MCF 10A (cell line): Measurements from ENCODE around the gene DUSP28. TPM values are rescaled to one million over a fixed set of nuclear protein-coding genes. Genes with fewer than 3 reads are reported as not detected.

Source experiments
- BruUV-seq: library from RNA; stranded (reverse); fragments of 400-500 nt; replicated peaks from 2 replicates; lab custom pipeline; 2021; lab: Mats Ljungman, UMichigan
- CTCF ChIA-PET: fragments of 300-600 bp; sonication (Branson Sonifier 250); formaldehyde crosslinking; extraction: SDS; loops from one replicate; lab custom pipeline; 2021; ENCODE audit warnings: antibody characterized with exemption, inconsistent platforms; lab: Yijun Ruan, JAX
- POLR2A ChIA-PET: fragments of 300-600, 350-650 bp; sonication (Branson Sonifier 250); formaldehyde crosslinking; extraction: SDS; loops from one replicate; lab custom pipeline; 2020; ENCODE audit warnings: antibody characterized with exemption, inconsistent platforms; lab: Yijun Ruan, JAX
- DNase-seq: peaks from one replicate; pipeline ENCODE4 v3.0.0-alpha.2; 2018; ENCODE audit not compliant: unreplicated experiment
- H3K27ac Mint-ChIP-seq: one replicate; pipeline ENCODE4 v1.8.0; 2022; ENCODE audit warnings: mild to moderate bottlenecking, low read depth, mixed read lengths; ENCODE audit not compliant: unreplicated experiment
- H3K27me3 Mint-ChIP-seq: one replicate; pipeline ENCODE4 v1.8.0; 2022; ENCODE audit warnings: mixed read lengths; ENCODE audit not compliant: insufficient read depth, unreplicated experiment
- H3K36me3 Mint-ChIP-seq: one replicate; pipeline ENCODE4 v1.8.0; 2022; ENCODE audit warnings: mild to moderate bottlenecking, moderate library complexity, mixed read lengths; ENCODE audit not compliant: insufficient read depth, unreplicated experiment
- H3K4me1 Mint-ChIP-seq: one replicate; pipeline ENCODE4 v1.8.0; 2022; ENCODE audit warnings: mixed read lengths; ENCODE audit not compliant: insufficient read depth, unreplicated experiment
- H3K4me3 Mint-ChIP-seq: one replicate; pipeline ENCODE4 v1.8.0; 2022; ENCODE audit warnings: mild to moderate bottlenecking, moderate library complexity, mixed read lengths; ENCODE audit not compliant: unreplicated experiment
- H3K9me3 Mint-ChIP-seq: one replicate; pipeline ENCODE4 v1.8.0; 2022; ENCODE audit warnings: mixed read lengths; ENCODE audit not compliant: unreplicated experiment
- intact Hi-C: fragments of 100-400 bp; cut with micrococcal nuclease; formaldehyde crosslinking; loops from 2 replicates; pipeline ENCODE4 v1.14.1; 2022
- total RNA-seq: library from RNA; stranded (reverse); gene quantifications from 2 replicates; pipeline ENCODE4 v1.2.3, GENCODE V29; 2022
- TF ChIP-seq, protein P1 (sequence below): fragments of 200-600 bp; IDR thresholded peaks from one replicate; pipeline ENCODE4 v1.8.0; 2022; ENCODE audit warnings: antibody characterized with exemption, mild to moderate bottlenecking; ENCODE audit not compliant: unreplicated experiment

Gene DUSP28
- total RNA-seq, 1 experiment from 2014 or later, result 5.2 TPM

GRCh38 chr2:240527153-240527750 lies 32.9 kb upstream of the DUSP28 start:
- H3K36me3 Mint-ChIP-seq, result peaks cover 53% of the 10 kb centered on the region
- no peaks in the 10 kb centered on the region for H3K4me1 Mint-ChIP-seq

GRCh38 chr2:240528406-240529040 lies 31.6 kb upstream of the DUSP28 start:
- H3K4me1 Mint-ChIP-seq, result no peaks in the 10 kb centered on the region
- peaks cover 35% of the 10 kb centered on the region for H3K9me3 Mint-ChIP-seq
- DNase-seq, result no peak
- ChIA-PET POLR2A (interaction anchor here (0.6 kb wide), 1 partner anchor 23 kb away, joined by 3 read pairs; no protein-coding TSS in a partner anchor), CTCF (interaction anchor here (0.5 to 1.6 kb wide), 3 partner anchors 14 to 482 kb away, joined by 3 to 10 read pairs (median 3); no protein-coding TSS in a partner anchor)
- TF ChIP-seq, protein P1, sequence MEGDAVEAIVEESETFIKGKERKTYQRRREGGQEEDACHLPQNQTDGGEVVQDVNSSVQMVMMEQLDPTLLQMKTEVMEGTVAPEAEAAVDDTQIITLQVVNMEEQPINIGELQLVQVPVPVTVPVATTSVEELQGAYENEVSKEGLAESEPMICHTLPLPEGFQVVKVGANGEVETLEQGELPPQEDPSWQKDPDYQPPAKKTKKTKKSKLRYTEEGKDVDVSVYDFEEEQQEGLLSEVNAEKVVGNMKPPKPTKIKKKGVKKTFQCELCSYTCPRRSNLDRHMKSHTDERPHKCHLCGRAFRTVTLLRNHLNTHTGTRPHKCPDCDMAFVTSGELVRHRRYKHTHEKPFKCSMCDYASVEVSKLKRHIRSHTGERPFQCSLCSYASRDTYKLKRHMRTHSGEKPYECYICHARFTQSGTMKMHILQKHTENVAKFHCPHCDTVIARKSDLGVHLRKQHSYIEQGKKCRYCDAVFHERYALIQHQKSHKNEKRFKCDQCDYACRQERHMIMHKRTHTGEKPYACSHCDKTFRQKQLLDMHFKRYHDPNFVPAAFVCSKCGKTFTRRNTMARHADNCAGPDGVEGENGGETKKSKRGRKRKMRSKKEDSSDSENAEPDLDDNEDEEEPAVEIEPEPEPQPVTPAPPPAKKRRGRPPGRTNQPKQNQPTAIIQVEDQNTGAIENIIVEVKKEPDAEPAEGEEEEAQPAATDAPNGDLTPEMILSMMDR, result no peak
- BruUV-seq, result no TSS peak
- H3K27me3 Mint-ChIP-seq, result no peaks in the 10 kb centered on the region
- peaks cover 42% of the 10 kb centered on the region for H3K36me3 Mint-ChIP-seq
- H3K27ac Mint-ChIP-seq, result no peak overlapping the region
- H3K4me3 Mint-ChIP-seq, result no peak overlapping the region
- intact Hi-C loops, result no loop called here

More at GRCh38 chr2:240527153-240527750, 32.9 kb upstream of the DUSP28 start:
- H3K4me3 Mint-ChIP-seq, result no peak overlapping the region
- H3K27ac Mint-ChIP-seq, result no peak overlapping the region
- DNase-seq, result no peak
- intact Hi-C loops, result no loop called here
- POLR2A ChIA-PET, result no interaction called here
- peaks cover 33% of the 10 kb centered on the region for H3K9me3 Mint-ChIP-seq
- no peaks in the 10 kb centered on the region for H3K27me3 Mint-ChIP-seq
- CTCF ChIA-PET, result no interaction called here
- BruUV-seq, result no TSS peak
- TF ChIP-seq, protein P1, result no peak

DNA sequence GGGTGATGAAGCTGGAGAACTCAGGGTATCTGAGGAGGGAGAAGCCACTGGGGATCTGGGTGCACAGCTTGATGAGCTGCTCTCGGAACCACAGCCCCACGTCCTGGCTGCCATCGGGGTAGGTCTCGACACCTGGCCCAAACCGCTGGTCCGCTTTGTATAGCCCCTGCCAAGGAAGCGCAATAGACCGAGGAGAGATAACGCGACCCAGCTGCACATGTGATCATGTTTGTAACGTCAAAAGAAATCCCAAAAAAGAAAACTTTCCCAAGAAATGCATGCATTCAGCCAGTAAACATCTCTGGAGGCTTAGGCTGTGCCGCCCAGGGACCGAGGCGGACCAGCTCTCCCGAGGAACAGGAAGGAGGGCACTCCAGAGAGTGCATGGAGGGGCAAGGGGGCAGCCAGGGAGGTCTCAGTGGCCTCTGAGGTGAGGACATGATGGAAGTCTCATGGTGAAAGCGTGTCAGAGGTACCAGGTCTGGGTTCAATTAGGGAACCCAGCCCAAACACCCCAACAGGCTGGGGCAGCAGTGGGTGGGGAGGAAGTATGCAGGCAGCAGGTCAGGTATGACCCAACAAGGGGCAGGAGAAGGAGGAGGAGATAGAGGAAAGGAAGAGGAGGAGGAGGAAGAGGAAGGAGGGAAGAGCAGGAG lies 30.7 kb upstream of the DUSP28 start:
- no peaks in the 10 kb centered on the region for H3K4me1 Mint-ChIP-seq
- peaks cover 35% of the 10 kb centered on the region for H3K9me3 Mint-ChIP-seq
- ChIA-PET POLR2A (interaction anchor here (0.6 kb wide), 1 partner anchor 22 kb away, joined by 3 read pairs; no protein-coding TSS in a partner anchor), CTCF (interaction anchor here (1.6 kb wide), 1 partner anchor 15 kb away, joined by 10 read pairs; no protein-coding TSS in a partner anchor)
- TF ChIP-seq, protein P1, result no peak
- no peaks in the 10 kb centered on the region for H3K27me3 Mint-ChIP-seq
- intact Hi-C loops, result no loop called here
- DNase-seq, result no peak
- no TSS peak for BruUV-seq
- H3K4me3 Mint-ChIP-seq, result no peak overlapping the region
- H3K36me3 Mint-ChIP-seq, result peaks cover 32% of the 10 kb centered on the region
- no peak overlapping the region for H3K27ac Mint-ChIP-seq

DNA sequence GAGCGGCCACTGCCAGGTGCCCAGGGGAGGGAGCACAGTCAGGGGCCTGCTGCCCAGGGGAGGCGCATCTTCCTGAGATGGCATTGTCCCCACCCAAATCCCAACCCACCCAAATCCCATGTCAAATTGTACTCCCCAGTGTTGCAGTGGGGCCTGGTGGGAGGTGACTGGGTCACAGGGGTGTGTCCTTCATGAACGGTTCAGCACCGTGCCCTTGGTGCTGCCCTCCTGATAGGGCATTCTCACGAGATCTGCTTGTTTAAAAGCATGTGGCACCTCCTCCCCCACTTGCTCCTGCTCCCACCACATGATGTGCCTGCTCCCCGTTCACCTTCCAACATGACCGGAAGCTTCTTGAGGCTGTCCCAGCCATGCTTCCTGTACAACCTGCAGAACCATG lies 30.0 kb upstream of the DUSP28 start:
- H3K4me3 Mint-ChIP-seq, result no peak overlapping the region
- TF ChIP-seq, protein P1, result no peak
- ChIA-PET POLR2A (no interaction called here), CTCF (interaction anchor here (0.7 kb wide), 1 partner anchor 16 kb away, joined by 3 read pairs; no protein-coding TSS in a partner anchor)
- no TSS peak for BruUV-seq
- intact Hi-C loops, result no loop called here
- no peak for DNase-seq
- peaks cover 29% of the 10 kb centered on the region for H3K9me3 Mint-ChIP-seq
- no peaks in the 10 kb centered on the region for H3K27me3 Mint-ChIP-seq
- H3K27ac Mint-ChIP-seq, result no peak overlapping the region
- H3K4me1 Mint-ChIP-seq, result no peaks in the 10 kb centered on the region
- peaks cover 27% of the 10 kb centered on the region for H3K36me3 Mint-ChIP-seq
